GM12891 (cell line): Measurements from ENCODE around the gene EML4.

ENCODE experiments used
- PAX5 ChIP-seq: IDR thresholded peaks from 2 replicates; pipeline ENCODE4 v1.6.1; 2011; ENCODE audit warnings: low read length, moderate library complexity, mild to moderate bottlenecking; ENCODE audit not compliant: insufficient read depth, severe bottlenecking
- POLR2A ChIP-seq: IDR thresholded peaks from 2 replicates; pipeline ENCODE4 v1.6.1; 2011; ENCODE audit warnings: low read depth, low read length, control low read depth
- POLR2AphosphoS5 ChIP-seq: IDR thresholded peaks from 2 replicates; pipeline ENCODE4 v1.6.1; 2011; ENCODE audit warnings: low read depth, low read length, control low read depth
- TAF1 ChIP-seq: IDR thresholded peaks from 2 replicates; pipeline ENCODE4 v1.6.1; 2011; ENCODE audit warnings: low read depth, low read length, control low read depth

GRCh38 chr2:42382144-42382543 lies 213.0 kb downstream of the EML4 start:
- no peak for TF ChIP-seq POLR2A
- TF ChIP-seq POLR2AphosphoS5 = no peak
- TF ChIP-seq TAF1 = no peak
- TF ChIP-seq PAX5 = no peak
